Chondrocyte (in vitro differentiated cells): Measurements from ENCODE around the gene CHTF18. TPM values are rescaled to one million over a fixed set of nuclear protein-coding genes. Genes with fewer than 3 reads are reported as not detected.

ENCODE experiments used
- DNase-seq: peaks from one replicate; pipeline ENCODE4 v3.0.0; 2021; ENCODE audit warnings: mixed read lengths, low spot score
- H3K27ac Mint-ChIP-seq: one replicate; pipeline ENCODE4 v1.8.0; 2021; ENCODE audit warnings: mild to moderate bottlenecking, moderate library complexity, mixed read lengths; ENCODE audit not compliant: unreplicated experiment
- H3K27me3 Mint-ChIP-seq: 2 replicates; pipeline ENCODE4 v1.8.0; 2021; ENCODE audit warnings: low read depth, mixed read lengths
- H3K36me3 Mint-ChIP-seq: 2 replicates; pipeline ENCODE4 v1.8.0; 2021; ENCODE audit warnings: low read depth, mixed read lengths
- H3K4me1 Mint-ChIP-seq: 2 replicates; pipeline ENCODE4 v1.8.0; 2021; ENCODE audit warnings: low read depth, mild to moderate bottlenecking, mixed read lengths
- H3K4me3 Mint-ChIP-seq: one replicate; pipeline ENCODE4 v1.8.0; 2021; ENCODE audit warnings: mild to moderate bottlenecking, moderate library complexity, mixed read lengths; ENCODE audit not compliant: unreplicated experiment
- H3K9me3 Mint-ChIP-seq: 2 replicates; pipeline ENCODE4 v1.8.0; 2021; ENCODE audit warnings: low read depth, mixed read lengths
- CTCF ChIP-seq: fragments of 200-600 bp; sonication (generic); IDR thresholded peaks from 2 replicates; pipeline ENCODE4 v1.5.0; 2021; ENCODE audit warnings: antibody characterized with exemption, mild to moderate bottlenecking, moderate library complexity
- total RNA-seq: library from RNA; stranded (reverse); gene quantifications from 3 replicates; pipeline ENCODE4 v1.2.1, GENCODE V29; 2021

CHTF18 gene
- total RNA-seq, 1 donor from 2014 or later, result 12.8 TPM

GRCh38 chr16:808085-808386 lies 19.6 kb downstream of the CHTF18 start:
- peak overlapping the region; percentile 85 for H3K27ac Mint-ChIP-seq
- peaks cover 32% of the 10 kb centered on the region for H3K27me3 Mint-ChIP-seq
- H3K4me1 Mint-ChIP-seq, result peaks cover 8% of the 10 kb centered on the region
- no peak for TF ChIP-seq CTCF
- DNase-seq, result no peak
- H3K4me3 Mint-ChIP-seq, result peak overlapping the region; percentile 92
- H3K9me3 Mint-ChIP-seq, result peaks cover 3% of the 10 kb centered on the region
- H3K36me3 Mint-ChIP-seq, result no peaks in the 10 kb centered on the region

DNA sequence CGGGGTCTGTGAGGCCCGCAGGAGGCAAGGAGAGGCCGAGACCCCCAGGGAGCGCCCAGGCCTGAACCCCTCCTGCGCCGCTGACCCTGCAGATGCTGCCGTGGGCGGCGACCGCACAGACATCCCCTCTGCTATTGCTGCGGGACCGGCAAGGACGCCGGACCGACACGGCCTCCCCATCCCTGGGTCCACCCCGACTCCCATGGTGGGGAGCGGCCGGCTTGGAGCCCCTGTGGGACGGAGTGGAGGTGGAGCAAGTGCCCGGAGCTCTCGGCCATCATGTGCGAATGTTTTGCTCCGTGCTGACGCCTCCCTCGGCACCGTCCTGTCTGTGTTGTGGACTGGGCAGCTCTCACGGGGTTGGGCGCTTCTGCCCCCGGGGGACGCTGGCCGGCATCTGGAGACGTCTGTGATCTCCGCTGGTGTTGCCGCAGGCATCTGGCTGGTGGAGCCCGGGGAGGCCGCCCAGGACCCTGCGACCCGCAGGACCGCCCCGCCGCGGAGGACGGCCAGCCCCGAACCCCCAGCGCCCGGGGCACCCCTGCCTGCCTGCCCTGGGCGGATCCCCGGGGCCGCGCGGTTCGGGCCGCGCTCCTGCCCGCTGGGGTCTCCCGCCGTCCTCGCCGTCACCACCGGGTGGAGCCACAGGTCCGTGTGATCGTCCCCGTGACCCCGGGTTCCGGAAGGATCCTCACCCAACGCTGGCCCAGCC lies 24.9 kb downstream of the CHTF18 start:
- Mint-ChIP-seq H3K27me3 (peaks cover 16% of the 10 kb centered on the region), H3K4me3 (peak overlapping the region; percentile 39), H3K4me1 (peaks cover 14% of the 10 kb centered on the region), H3K9me3 (peaks cover 3% of the 10 kb centered on the region), H3K36me3 (no peaks in the 10 kb centered on the region), H3K27ac (no peak overlapping the region)
- peak; percentile 87 for TF ChIP-seq CTCF
- no peak for DNase-seq

GRCh38 chr16:813916-814412 lies 25.5 kb downstream of the CHTF18 start:
- peak; percentile 1 for TF ChIP-seq CTCF
- DNase-seq, result no peak
- Mint-ChIP-seq H3K4me1 (peaks cover 11% of the 10 kb centered on the region), H3K9me3 (peaks cover 3% of the 10 kb centered on the region), H3K4me3 (no peak overlapping the region), H3K27ac (no peak overlapping the region), H3K27me3 (peaks cover 13% of the 10 kb centered on the region), H3K36me3 (no peaks in the 10 kb centered on the region)

DNA sequence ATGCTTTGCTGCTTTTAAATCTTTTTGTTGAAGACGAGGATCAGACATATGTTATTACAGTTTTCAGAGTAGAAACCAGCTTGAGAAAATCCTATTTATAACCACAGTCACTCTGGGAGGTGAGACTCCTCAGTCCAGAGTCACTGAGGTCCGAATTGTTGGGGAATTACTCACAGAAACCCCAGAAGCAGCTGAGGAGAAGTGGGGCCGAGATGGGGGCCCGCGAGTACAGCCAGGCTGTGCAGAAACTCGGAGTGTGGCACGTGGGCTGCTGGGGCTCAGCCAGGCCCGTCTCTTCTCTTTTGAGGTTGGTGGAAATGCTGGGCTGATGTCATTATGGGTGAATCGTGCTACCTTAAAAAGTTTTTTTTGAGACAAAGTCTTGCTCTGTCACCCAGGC lies 26.6 kb downstream of the CHTF18 start:
- H3K27me3 Mint-ChIP-seq, result peaks cover 10% of the 10 kb centered on the region
- H3K4me1 Mint-ChIP-seq, result peaks cover 11% of the 10 kb centered on the region
- peak overlapping the region; percentile 77 for H3K27ac Mint-ChIP-seq
- DNase-seq, result no peak
- H3K36me3 Mint-ChIP-seq, result no peaks in the 10 kb centered on the region
- peaks cover 3% of the 10 kb centered on the region for H3K9me3 Mint-ChIP-seq
- no peak for TF ChIP-seq CTCF
- H3K4me3 Mint-ChIP-seq, result no peak overlapping the region

- H3K27me3 Mint-ChIP-seq, result peaks cover 12% of the 10 kb centered on the region
- TF ChIP-seq CTCF, result no peak
- peaks cover 11% of the 10 kb centered on the region for H3K4me1 Mint-ChIP-seq
- no peak overlapping the region for H3K27ac Mint-ChIP-seq
- no peaks in the 10 kb centered on the region for H3K36me3 Mint-ChIP-seq
- H3K9me3 Mint-ChIP-seq, result peaks cover 3% of the 10 kb centered on the region
- H3K4me3 Mint-ChIP-seq, result no peak overlapping the region
- no peak for DNase-seq
Measured at GRCh38 chr16:815861-816260, 27.4 kb downstream of the CHTF18 start.
